ENCODE measurements around the gene GRAMD1B. TPM values are rescaled to one million over a fixed set of nuclear protein-coding genes. Genes with fewer than 3 reads are reported as not detected.

Gene GRAMD1B
- total RNA-seq: 1 to 10 TPM; 3.1 to 3.8 TPM

GRCh38 chr11:123429913-123430720 is at the start of gene GRAMD1B:
GRAMD1B (plus strand) TSS chr11:123430269; CDS start chr11:123430793, 524 bp downstream.
- peak within 1 kb of the TSS; percentile 46 to 66 for H3K27ac ChIP-seq
- no peak for DNase-seq (ENCODE audit: low spot score)
- H3K9me3 ChIP-seq: no peaks in the 10 kb centered on the region
- TF ChIP-seq, protein P1, sequence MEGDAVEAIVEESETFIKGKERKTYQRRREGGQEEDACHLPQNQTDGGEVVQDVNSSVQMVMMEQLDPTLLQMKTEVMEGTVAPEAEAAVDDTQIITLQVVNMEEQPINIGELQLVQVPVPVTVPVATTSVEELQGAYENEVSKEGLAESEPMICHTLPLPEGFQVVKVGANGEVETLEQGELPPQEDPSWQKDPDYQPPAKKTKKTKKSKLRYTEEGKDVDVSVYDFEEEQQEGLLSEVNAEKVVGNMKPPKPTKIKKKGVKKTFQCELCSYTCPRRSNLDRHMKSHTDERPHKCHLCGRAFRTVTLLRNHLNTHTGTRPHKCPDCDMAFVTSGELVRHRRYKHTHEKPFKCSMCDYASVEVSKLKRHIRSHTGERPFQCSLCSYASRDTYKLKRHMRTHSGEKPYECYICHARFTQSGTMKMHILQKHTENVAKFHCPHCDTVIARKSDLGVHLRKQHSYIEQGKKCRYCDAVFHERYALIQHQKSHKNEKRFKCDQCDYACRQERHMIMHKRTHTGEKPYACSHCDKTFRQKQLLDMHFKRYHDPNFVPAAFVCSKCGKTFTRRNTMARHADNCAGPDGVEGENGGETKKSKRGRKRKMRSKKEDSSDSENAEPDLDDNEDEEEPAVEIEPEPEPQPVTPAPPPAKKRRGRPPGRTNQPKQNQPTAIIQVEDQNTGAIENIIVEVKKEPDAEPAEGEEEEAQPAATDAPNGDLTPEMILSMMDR (IDR thresholded peaks at IDR 0.05): no peak
- no peaks in the 10 kb centered on the region for H3K36me3 ChIP-seq
- peak within 1 kb of the TSS; percentile 39 to 63 for H3K4me3 ChIP-seq
- H3K4me1 ChIP-seq: peaks cover 0 to 21% of the 10 kb centered on the region in 2 donors
- H3K27me3 ChIP-seq: peaks cover 0 to 7% of the 10 kb centered on the region in 2 donors

DNA sequence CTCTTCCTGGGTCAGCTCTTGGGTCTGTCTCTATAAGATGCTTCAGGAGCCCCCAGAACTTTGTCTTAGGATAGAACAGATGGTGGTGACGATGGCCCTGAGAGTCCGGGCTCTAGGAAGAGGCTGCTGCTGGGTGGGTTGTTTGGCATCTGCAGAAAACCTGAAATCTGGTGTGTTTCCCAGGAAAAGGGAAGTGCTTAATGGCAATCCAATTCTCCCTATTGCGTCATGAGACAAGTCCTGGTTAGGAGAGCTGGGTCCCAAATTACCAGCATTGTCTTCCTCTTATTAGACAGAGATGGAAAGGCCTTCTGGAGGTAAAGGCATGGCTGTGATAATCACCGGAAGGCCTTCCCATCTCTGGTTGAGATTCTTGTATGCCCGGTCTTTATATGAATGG is 48.9 kb upstream of the GRAMD1B start:
- H3K4me1 ChIP-seq: peaks cover 0 to 5% of the 10 kb centered on the region in 2 donors
- H3K36me3 ChIP-seq: no peaks in the 10 kb centered on the region
- H3K27me3 ChIP-seq: no peaks in the 10 kb centered on the region
- no peaks in the 10 kb centered on the region for H3K9me3 ChIP-seq
- no peak overlapping the region for H3K27ac ChIP-seq
- TF ChIP-seq, protein P1 (IDR thresholded peaks at IDR 0.05): no peak
- DNase-seq (ENCODE audit: low spot score): no peak
- H3K4me3 ChIP-seq: no peak overlapping the region

GRCh38 chr11:123381817-123382554 is 48.1 kb upstream of the GRAMD1B start:
- Histone ChIP-seq H3K9me3 (no peaks in the 10 kb centered on the region), H3K27me3 (no peaks in the 10 kb centered on the region), H3K27ac (no peak overlapping the region), H3K36me3 (no peaks in the 10 kb centered on the region), H3K4me1 (no peaks in the 10 kb centered on the region), H3K4me3 (no peak overlapping the region)
- TF ChIP-seq, protein P1 (IDR thresholded peaks at IDR 0.05): no peak
- DNase-seq (ENCODE audit: low spot score): no peak

DNA sequence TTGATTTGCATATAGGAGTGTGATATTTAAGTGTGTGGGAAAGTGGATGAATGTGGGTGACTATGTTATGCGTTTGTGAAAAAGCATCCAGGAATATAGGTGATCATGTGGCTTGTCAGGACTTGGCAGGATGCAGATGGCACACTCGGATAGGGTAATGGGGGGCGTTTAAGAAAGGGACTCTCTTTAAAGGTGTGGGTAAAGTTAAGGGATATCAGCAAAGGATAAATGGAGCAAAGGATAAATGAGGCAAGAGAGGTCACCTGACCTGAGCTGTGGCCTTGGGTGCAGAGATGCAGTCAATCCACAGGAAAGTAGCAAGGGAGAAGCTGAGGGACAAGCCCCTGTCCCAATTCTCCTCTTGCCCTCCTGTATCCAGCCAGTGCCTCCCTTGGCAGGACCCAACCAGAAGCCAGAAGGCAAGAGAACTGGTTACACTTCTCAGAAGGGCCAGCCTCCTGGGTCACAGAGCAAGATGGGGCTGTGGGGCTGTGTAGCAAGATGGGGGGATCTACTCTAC is 47.5 kb upstream of the GRAMD1B start:
- Histone ChIP-seq H3K4me3 (no peak overlapping the region), H3K27ac (no peak overlapping the region), H3K27me3 (no peaks in the 10 kb centered on the region), H3K9me3 (no peaks in the 10 kb centered on the region), H3K4me1 (no peaks in the 10 kb centered on the region), H3K36me3 (no peaks in the 10 kb centered on the region)
- TF ChIP-seq, protein P1 (IDR thresholded peaks at IDR 0.05): no peak
- DNase-seq (ENCODE audit: low spot score): no peak

GRCh38 chr11:123384116-123384515 is 46.0 kb upstream of the GRAMD1B start:
- TF ChIP-seq, protein P1 (IDR thresholded peaks at IDR 0.05): no peak
- DNase-seq (ENCODE audit: low spot score): no peak
- Histone ChIP-seq H3K9me3 (no peaks in the 10 kb centered on the region), H3K27ac (no peak overlapping the region), H3K36me3 (no peaks in the 10 kb centered on the region), H3K4me3 (no peak overlapping the region), H3K27me3 (no peaks in the 10 kb centered on the region), H3K4me1 (no peaks in the 10 kb centered on the region)

All from right atrium auricular region (tissue), 2 donors.